ENCODE measurements around the gene ACCSL.

DNA sequence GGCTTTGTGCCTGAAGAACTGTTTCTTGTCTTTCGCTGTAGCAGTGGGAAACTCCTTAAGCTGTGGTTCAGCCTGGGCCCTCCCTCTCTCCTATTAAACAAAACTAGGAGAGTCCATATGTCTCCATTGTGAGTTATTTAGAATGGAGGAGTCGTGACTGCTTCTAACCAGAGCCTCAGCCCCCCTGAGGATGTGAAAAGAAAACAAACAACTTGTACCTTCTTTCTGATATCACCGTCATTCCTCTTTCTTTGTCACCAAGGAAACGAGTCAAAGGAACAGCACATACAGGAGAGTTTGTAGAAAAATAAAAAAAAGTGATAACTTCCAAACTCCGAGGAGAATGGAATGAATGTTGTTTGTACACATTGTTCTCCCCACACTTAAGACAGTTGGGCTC, 36.1 kb downstream of the ACCSL start:
- TF ChIP-seq, protein P1, sequence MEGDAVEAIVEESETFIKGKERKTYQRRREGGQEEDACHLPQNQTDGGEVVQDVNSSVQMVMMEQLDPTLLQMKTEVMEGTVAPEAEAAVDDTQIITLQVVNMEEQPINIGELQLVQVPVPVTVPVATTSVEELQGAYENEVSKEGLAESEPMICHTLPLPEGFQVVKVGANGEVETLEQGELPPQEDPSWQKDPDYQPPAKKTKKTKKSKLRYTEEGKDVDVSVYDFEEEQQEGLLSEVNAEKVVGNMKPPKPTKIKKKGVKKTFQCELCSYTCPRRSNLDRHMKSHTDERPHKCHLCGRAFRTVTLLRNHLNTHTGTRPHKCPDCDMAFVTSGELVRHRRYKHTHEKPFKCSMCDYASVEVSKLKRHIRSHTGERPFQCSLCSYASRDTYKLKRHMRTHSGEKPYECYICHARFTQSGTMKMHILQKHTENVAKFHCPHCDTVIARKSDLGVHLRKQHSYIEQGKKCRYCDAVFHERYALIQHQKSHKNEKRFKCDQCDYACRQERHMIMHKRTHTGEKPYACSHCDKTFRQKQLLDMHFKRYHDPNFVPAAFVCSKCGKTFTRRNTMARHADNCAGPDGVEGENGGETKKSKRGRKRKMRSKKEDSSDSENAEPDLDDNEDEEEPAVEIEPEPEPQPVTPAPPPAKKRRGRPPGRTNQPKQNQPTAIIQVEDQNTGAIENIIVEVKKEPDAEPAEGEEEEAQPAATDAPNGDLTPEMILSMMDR (IDR thresholded peaks at IDR 0.05) = no peak
- TF ChIP-seq POLR2A (IDR thresholded peaks at IDR 0.05) = no peak
- TF ChIP-seq EP300 (IDR thresholded peaks at IDR 0.05) = no peak
- no peak for TF ChIP-seq POLR2AphosphoS5 (IDR thresholded peaks at IDR 0.05)

Data from suprapubic skin (tissue), 4 donors.